Stomach (tissue), 9 donors: ENCODE data around the gene RNF113B. TPM values are rescaled to one million over a fixed set of nuclear protein-coding genes. Genes with fewer than 3 reads are reported as not detected.

ENCODE experiments used
- DNase-seq, 2 donors: peaks; one replicate each; pipeline versions ENCODE4 v3.0.0 to v3.0.0-alpha.2; 2013 to 2019
- H3K27ac ChIP-seq, 5 donors: fragments of 200-600 bp in 4 of 5; sonication (generic) in 4 of 5; one replicate each; pipeline ENCODE4 v1.5.1; 2013 to 2019; ENCODE audit warnings: mild to moderate bottlenecking in 1 of 5, moderate library complexity in 1 of 5
- H3K27me3 ChIP-seq, 3 donors: fragments of 200-600 bp; sonication (generic); one replicate each; pipeline ENCODE4 v1.5.1; 2017 to 2019; ENCODE audit warnings: mixed run types in 1 of 3
- H3K36me3 ChIP-seq, 4 donors: fragments of 200-600 bp; sonication (generic); 1 replicate in 3 of 4; 2 replicates in 1 of 4; pipeline ENCODE4 v1.5.1; 2016 to 2019
- H3K4me1 ChIP-seq, 4 donors: fragments of 200-600 bp; sonication (generic); one replicate each; pipeline ENCODE4 v1.5.1; 2016 to 2019
- H3K4me3 ChIP-seq, 4 donors: fragments of 200-600 bp; sonication (generic) in 3 of 4; one replicate each; pipeline ENCODE4 v1.5.1; 2016 to 2019; ENCODE audit warnings: mild to moderate bottlenecking in 1 of 4
- H3K9me3 ChIP-seq, 4 donors: fragments of 200-600 bp; sonication (generic); one replicate each; pipeline ENCODE4 v1.5.1; 2016 to 2019
- EP300 ChIP-seq: sonication (generic); formaldehyde crosslinking; IDR thresholded peaks from one replicate; pipeline ENCODE4 v1.6.1; 2017; ENCODE audit warnings: antibody characterized with exemption
- POLR2A ChIP-seq, 4 donors: fragments of 450-650 bp; IDR thresholded peaks; one replicate each; pipeline ENCODE4 v1.6.1; 2016; ENCODE audit warnings: antibody characterized with exemption in 4 of 4, control low read depth in 2 of 4, mild to moderate bottlenecking in 1 of 4, moderate library complexity in 1 of 4
- POLR2AphosphoS5 ChIP-seq, 3 donors: sonication (generic); formaldehyde crosslinking; IDR thresholded peaks; one replicate each; pipeline ENCODE4 v1.6.1; 2016; ENCODE audit warnings: antibody characterized with exemption in 3 of 3
- WGBS, 5 donors: extraction: QIAGEN DNeasy Blood & Tissue Kit in 3 of 5; methylation state at CpG; one replicate each; pipeline versions ENCODE4 v1.1.5 to v1.1.7; 2013 to 2018; 5-methylcytosine and 5-hydroxymethylcytosine counted together
- intact Hi-C: fragments of 100-400 bp; cut with DNase I; formaldehyde crosslinking; loops from one replicate; pipeline ENCODE4 v1.15.1; 2023; ENCODE audit warnings: low total_unique reads
- polyA plus RNA-seq, 3 donors: library from polyadenylated mRNA; stranded (reverse); fragments of 200-250 nt; gene quantifications; one replicate each; pipeline ENCODE4 v1.2.3, GENCODE V29; 2013
- total RNA-seq, 5 donors: library from RNA; depleted of rRNA; stranded (reverse); fragments of >200 nt; gene quantifications; one replicate each; pipeline versions ENCODE4 v1.1.0 to v1.2.3, GENCODE V29; 2014 to 2016
- TF ChIP-seq, protein P1 (sequence below), 7 experiments: fragments of 450-650 bp in 4 of 7; fragments of 200-600 bp in 3 of 7; sonication (generic) in 3 of 7; IDR thresholded peaks; one replicate each; pipeline ENCODE4 v1.5.1; 2016 to 2019; ENCODE audit warnings: antibody characterized with exemption in 7 of 7, control low read depth in 2 of 7, mild to moderate bottlenecking in 1 of 7
- donor health status: healthy with polysubstance abuse.
- donor health status: Bipolar disorder and iron deficiency.
- donor health status: healthy.

RNF113B gene
- total and polyA plus RNA-seq, 8 donors: not detected

DNA sequence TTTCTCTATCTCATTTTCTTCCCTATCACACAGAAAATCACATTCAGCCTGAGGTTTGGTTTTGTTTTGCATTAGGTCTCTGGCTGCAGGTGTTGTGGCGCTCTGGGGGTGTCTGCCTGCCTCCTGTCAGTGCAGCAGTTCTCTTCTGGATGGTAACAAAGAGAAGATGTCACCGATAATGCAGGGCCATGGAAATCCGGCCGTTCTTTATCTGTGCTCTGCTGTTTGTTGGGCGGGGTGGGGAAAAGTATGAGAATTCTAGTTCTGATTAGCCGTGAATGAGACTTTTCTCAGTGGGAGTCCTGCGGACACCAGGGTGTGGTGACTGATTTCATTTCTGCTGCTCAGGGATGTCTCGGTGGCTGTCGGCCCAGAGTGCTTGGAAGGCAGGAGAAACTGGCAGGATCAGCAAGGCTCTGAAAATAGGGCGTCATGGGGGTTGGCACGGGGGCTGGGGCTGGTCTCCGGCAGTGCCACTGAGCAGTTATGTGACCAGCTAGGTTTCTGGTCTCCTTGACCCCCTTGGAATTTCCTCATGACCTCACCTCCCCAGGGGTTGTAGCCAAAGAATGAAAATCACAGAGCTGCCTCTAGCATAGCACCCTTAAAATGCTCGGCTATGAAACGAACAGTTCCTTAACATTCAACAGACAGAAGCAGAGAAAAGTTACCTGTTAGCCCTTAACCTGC, 5.0 kb downstream of the RNF113B start:
- Histone ChIP-seq H3K27ac (peak overlapping the region; percentile 69 to 83 (median 79)), H3K4me1 (peaks cover 38 to 51% (median 44%) of the 10 kb centered on the region in 4 donors), H3K27me3 (no peaks in the 10 kb centered on the region), H3K9me3 (no peaks in the 10 kb centered on the region), H3K4me3 (peak overlapping the region in 3 of 4 donors; percentile 5 to 23 (median 11)), H3K36me3 (peaks cover 4 to 7% (median 6%) of the 10 kb centered on the region in 4 donors)
- DNase-seq: peak; percentile 44 to 58
- intact Hi-C loops: no loop called here
- TF ChIP-seq, protein P1, sequence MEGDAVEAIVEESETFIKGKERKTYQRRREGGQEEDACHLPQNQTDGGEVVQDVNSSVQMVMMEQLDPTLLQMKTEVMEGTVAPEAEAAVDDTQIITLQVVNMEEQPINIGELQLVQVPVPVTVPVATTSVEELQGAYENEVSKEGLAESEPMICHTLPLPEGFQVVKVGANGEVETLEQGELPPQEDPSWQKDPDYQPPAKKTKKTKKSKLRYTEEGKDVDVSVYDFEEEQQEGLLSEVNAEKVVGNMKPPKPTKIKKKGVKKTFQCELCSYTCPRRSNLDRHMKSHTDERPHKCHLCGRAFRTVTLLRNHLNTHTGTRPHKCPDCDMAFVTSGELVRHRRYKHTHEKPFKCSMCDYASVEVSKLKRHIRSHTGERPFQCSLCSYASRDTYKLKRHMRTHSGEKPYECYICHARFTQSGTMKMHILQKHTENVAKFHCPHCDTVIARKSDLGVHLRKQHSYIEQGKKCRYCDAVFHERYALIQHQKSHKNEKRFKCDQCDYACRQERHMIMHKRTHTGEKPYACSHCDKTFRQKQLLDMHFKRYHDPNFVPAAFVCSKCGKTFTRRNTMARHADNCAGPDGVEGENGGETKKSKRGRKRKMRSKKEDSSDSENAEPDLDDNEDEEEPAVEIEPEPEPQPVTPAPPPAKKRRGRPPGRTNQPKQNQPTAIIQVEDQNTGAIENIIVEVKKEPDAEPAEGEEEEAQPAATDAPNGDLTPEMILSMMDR (IDR thresholded peaks at IDR 0.05): no peak
- TF ChIP-seq POLR2AphosphoS5 (IDR thresholded peaks at IDR 0.05): no peak
- TF ChIP-seq POLR2A (IDR thresholded peaks at IDR 0.05): no peak
- TF ChIP-seq EP300: no peak
- 16 to 42% (median 21%) methylated on average over 14 of the region's 14 CpGs for WGBS, 5 donors

DNA sequence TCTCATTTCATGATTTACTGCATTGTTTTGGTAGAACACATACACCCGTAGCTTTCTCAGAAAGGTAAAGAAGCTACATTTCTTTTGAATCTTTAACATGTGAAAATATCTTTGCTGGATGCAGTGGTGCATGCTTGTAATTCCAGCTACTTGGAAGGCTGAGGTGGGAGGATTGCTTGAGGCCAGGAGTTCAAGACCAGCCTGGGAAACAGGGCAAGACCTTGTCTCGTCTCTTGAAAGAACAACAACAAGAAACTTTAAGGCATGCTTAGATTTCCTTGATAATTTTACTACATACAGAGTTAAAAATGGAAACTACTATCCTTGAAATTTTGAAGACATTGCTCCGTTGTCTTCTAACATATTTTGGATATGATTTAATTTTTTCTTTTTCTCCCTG, 7.7 kb downstream of the RNF113B start:
- H3K9me3 ChIP-seq: no peaks in the 10 kb centered on the region
- TF ChIP-seq POLR2AphosphoS5 (IDR thresholded peaks at IDR 0.05): no peak
- TF ChIP-seq, protein P1 (IDR thresholded peaks at IDR 0.05): no peak
- TF ChIP-seq EP300: no peak
- TF ChIP-seq POLR2A (IDR thresholded peaks at IDR 0.05): no peak
- H3K27me3 ChIP-seq: no peaks in the 10 kb centered on the region

DNA sequence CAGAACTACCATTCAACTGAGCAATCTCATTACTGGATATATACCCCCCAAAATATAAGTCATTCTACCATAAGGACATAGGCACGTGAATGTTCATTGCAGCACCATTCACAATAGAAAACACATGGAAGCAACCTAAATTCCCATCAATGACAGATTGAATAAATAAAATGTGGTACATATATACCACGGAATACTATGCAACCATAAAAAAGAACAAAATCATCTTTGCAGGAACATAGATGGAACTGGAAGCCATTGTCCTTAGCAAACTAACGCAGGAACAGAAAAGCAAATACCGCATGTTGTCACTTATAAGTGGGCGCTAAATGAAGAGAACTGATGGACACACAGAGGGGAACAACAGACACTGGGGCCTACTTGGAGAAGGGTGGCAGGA, 14.1 kb downstream of the RNF113B start:
- no peaks in the 10 kb centered on the region for H3K9me3 ChIP-seq
- peaks cover 0 to 9% (median 1%) of the 10 kb centered on the region in 4 donors for H3K4me1 ChIP-seq
- no peak for TF ChIP-seq EP300
- intact Hi-C loops: no loop called here
- H3K27ac ChIP-seq: no peak overlapping the region
- H3K27me3 ChIP-seq: no peaks in the 10 kb centered on the region
- no peak for DNase-seq
- 96 to 99% (median 98%) methylated on average over 5 of the region's 5 CpGs for WGBS, 5 donors
- peaks cover 0 to 3% (median 0%) of the 10 kb centered on the region in 4 donors for H3K36me3 ChIP-seq
- H3K4me3 ChIP-seq: no peak overlapping the region

More for the DNA sequence above, 7.7 kb downstream of the RNF113B start:
- 78 to 89% (median 85%) methylated on average over 3 of the region's 3 CpGs for WGBS, 5 donors
- Histone ChIP-seq H3K36me3 (no peaks in the 10 kb centered on the region), H3K27ac (no peak overlapping the region), H3K4me3 (no peak overlapping the region), H3K4me1 (peaks cover 28 to 33% (median 32%) of the 10 kb centered on the region in 4 donors)
- intact Hi-C loops: no loop called here
- no peak for DNase-seq

DNA sequence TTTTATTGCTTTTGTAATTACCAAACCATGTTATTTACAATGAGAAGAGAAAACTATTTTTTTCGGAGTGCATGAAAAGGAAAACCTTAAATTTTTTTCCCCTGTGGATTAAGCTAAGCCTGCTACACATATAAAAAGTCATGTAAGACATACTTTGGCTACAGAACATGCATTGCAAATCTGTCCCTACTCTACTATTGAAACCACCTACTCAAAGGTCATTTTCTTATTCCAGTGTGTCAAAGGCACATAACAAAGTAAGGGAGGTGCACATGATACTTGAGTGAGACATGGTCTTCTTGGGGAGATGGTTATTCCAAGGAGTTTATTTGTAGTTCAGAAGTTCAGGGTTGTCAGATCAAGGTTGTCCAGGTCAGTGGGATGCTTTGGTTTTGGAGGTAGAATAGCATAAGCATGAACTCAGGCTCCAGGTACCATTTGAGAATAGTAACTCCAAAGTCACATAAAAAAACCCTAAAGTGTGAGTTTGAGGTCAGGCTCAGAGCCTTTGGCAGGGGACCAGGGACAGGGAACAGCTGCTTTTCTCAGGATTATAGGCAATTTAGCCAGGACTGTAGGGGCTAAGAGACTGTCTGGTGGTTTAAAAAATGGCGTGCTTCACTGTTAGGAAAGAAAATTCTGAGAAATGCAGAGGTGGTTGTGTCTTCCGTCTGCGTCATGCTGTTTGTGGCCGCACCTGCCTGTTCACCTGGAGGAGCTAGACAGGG, 18.7 kb downstream of the RNF113B start:
- no peaks in the 10 kb centered on the region for H3K9me3 ChIP-seq
- H3K27ac ChIP-seq: no peak overlapping the region
- H3K27me3 ChIP-seq: no peaks in the 10 kb centered on the region
- H3K4me3 ChIP-seq: no peak overlapping the region
- no peak for TF ChIP-seq POLR2A (IDR thresholded peaks at IDR 0.05)
- no peak for TF ChIP-seq POLR2AphosphoS5 (IDR thresholded peaks at IDR 0.05)
- TF ChIP-seq EP300: no peak
- TF ChIP-seq, protein P1 (IDR thresholded peaks at IDR 0.05): no peak
- intact Hi-C loops: no loop called here
- WGBS, 5 donors: 79 to 88% (median 87%) methylated on average over 5 of the region's 5 CpGs
- DNase-seq: no peak
- peaks cover 0 to 3% (median 0%) of the 10 kb centered on the region in 4 donors for H3K36me3 ChIP-seq
- peaks cover 0 to 30% (median 7%) of the 10 kb centered on the region in 4 donors for H3K4me1 ChIP-seq
